Astrocyte of the cerebellum (primary cell): Measurements from ENCODE around the gene ANKRD7.
"Not testable (repeated sequence)": the region's sequence is repeated elsewhere in the genome, so short reads cannot be mapped to it uniquely, and the experiment has no call there.

Source experiments
- DNase-seq: peaks from one replicate; pipeline ENCODE4 v3.0.0-alpha.2; 2011; ENCODE audit warnings: low read depth
- H3K4me3 ChIP-seq: 2 replicates; pipeline ENCODE4 v1.5.1; 2011; ENCODE audit warnings: mild to moderate bottlenecking, low read depth, low read length, moderate library complexity
- in situ Hi-C: cut with HindIII; loops from 2 replicates; pipeline ENCODE4 v1.10.0; 2017; ENCODE audit warnings: low sequenced_read_pairs
- TF ChIP-seq, protein P1 (sequence below): IDR thresholded peaks from 2 replicates; pipeline ENCODE4 v1.5.1; 2012; ENCODE audit warnings: low read length, low read depth, moderate library complexity, mild to moderate bottlenecking; ENCODE audit errors: missing control alignments

ANKRD7 gene

GRCh38 chr7:118222591-118222990 is 1.9 kb upstream of the ANKRD7 start:
- TF ChIP-seq, protein P1, sequence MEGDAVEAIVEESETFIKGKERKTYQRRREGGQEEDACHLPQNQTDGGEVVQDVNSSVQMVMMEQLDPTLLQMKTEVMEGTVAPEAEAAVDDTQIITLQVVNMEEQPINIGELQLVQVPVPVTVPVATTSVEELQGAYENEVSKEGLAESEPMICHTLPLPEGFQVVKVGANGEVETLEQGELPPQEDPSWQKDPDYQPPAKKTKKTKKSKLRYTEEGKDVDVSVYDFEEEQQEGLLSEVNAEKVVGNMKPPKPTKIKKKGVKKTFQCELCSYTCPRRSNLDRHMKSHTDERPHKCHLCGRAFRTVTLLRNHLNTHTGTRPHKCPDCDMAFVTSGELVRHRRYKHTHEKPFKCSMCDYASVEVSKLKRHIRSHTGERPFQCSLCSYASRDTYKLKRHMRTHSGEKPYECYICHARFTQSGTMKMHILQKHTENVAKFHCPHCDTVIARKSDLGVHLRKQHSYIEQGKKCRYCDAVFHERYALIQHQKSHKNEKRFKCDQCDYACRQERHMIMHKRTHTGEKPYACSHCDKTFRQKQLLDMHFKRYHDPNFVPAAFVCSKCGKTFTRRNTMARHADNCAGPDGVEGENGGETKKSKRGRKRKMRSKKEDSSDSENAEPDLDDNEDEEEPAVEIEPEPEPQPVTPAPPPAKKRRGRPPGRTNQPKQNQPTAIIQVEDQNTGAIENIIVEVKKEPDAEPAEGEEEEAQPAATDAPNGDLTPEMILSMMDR: no peak
- no peak for DNase-seq
- in situ Hi-C loops: no loop called here
- H3K4me3 ChIP-seq: no peak overlapping the region

GRCh38 chr7:118232837-118233236 is 8.3 kb downstream of the ANKRD7 start:
- peak; percentile 61 for DNase-seq
- no peak overlapping the region for H3K4me3 ChIP-seq
- in situ Hi-C loops: no loop called here
- TF ChIP-seq, protein P1: no peak

DNA sequence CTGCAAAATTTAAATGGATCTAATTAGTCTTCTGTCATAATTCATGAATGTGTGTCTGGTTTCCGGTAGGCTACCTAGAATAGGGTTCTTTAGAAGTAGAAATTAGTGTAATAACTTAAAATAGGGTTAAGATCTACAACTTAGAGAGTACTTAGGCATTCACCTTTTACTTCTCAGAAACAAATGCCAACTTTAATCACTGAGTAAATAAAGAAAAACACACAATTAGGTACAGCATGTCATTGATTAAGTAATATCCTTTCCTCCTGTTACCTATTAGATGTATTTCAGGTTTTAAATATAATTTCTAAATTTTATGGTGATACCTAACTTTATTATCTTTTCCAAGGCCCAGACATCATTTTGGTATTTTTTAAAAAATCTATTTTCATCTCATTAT is 9.3 kb downstream of the ANKRD7 start:
- H3K4me3 ChIP-seq: no peak overlapping the region
- in situ Hi-C loops: no loop called here
- TF ChIP-seq, protein P1: no peak
- no peak for DNase-seq

DNA sequence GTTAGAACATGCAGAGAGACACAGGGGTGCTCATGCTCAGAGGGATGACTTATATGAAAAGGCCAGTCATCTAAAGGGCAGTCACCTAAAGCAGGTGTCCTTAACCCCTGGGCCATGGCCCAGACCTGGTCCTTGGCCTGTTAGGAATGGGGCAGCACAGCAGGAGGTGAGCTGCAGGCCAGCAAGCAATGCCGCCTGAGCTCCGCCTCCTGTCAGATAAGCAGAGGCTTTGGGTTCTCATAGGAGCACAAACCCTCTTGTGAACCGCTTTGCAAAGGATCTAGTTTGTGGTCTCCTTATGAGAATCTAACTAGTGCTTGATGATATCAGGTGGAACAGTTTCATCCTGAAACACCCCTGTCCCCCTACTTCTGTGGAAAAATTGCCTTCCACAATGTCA is 14.5 kb downstream of the ANKRD7 start:
- DNase-seq: no peak
- no peak overlapping the region for H3K4me3 ChIP-seq
- TF ChIP-seq, protein P1: no peak
- in situ Hi-C loops: no loop called here

- H3K4me3 ChIP-seq, in situ Hi-C loops, DNase-seq: not testable (repeated sequence)
Measured at GRCh38 chr7:118240320-118240719, 15.8 kb downstream of the ANKRD7 start.

DNA sequence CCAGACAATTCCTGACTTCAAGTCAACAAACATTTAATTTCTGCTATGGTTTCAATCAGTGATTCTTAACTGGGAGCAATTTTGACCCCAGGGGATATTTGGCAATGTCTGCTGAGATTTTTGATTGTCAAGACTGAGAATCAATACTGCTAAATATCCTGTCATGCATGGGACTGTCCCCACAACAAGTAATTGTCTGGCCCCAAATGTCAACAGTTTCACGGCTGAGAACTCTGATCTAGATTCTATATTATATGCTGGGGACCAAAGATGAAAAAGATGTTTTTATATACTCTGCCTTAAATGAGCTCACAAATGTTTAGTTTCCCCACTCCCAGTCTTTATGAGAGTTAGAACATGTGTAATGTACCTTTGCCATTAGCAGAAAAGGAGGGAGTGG is 19.2 kb downstream of the ANKRD7 start:
- no peak overlapping the region for H3K4me3 ChIP-seq
- TF ChIP-seq, protein P1: no peak
- in situ Hi-C loops: no loop called here
- no peak for DNase-seq

- in situ Hi-C loops: no loop called here
- TF ChIP-seq, protein P1: no peak
- DNase-seq: peak; percentile 80
- no peak overlapping the region for H3K4me3 ChIP-seq
Measured at GRCh38 chr7:118245267-118246040, 20.9 kb downstream of the ANKRD7 start.
